AG08396 (cell line): Measurements from ENCODE around the gene MBL2.
A peak's percentile ranks its signal among the peaks of the same experiment; 100 is the strongest.

Experiments
- DNase-seq: peaks from one replicate; pipeline ENCODE4 v3.0.0; 2012; ENCODE audit warnings: low spot score, mixed read lengths

The MBL2 gene

GRCh38 chr10:52740155-52740549 is 32.4 kb downstream of the MBL2 start:
- DNase-seq = no peak

- no peak for DNase-seq
These were observed 33.0 kb downstream of the MBL2 start for GRCh38 chr10:52739380-52740154.

GRCh38 chr10:52738951-52739350 is 33.6 kb downstream of the MBL2 start:
- no peak for DNase-seq

- peak; percentile 22 for DNase-seq
These were observed 43.1 kb downstream of the MBL2 start for GRCh38 chr10:52729271-52730104.

GRCh38 chr10:52720018-52720417 is 52.6 kb downstream of the MBL2 start:
- no peak for DNase-seq
